ENCODE results near the gene TTYH3.

Gene TTYH3

GRCh38 chr7:2708547-2709310, 76.9 kb downstream of the TTYH3 start:
- no peak for DNase-seq (ENCODE audit: low spot score)

GRCh38 chr7:2709553-2710285, 77.9 kb downstream of the TTYH3 start:
- DNase-seq (ENCODE audit: low spot score): no peak

GRCh38 chr7:2710286-2710655, 78.5 kb downstream of the TTYH3 start:
- no peak for DNase-seq (ENCODE audit: low spot score)

GRCh38 chr7:2710901-2711551, 79.2 kb downstream of the TTYH3 start:
- no peak for DNase-seq (ENCODE audit: low spot score)

GRCh38 chr7:2711895-2712675, 80.3 kb downstream of the TTYH3 start:
- no peak for DNase-seq (ENCODE audit: low spot score)

GRCh38 chr7:2713370-2713769, 81.6 kb downstream of the TTYH3 start:
- no peak for DNase-seq (ENCODE audit: low spot score)

DNA sequence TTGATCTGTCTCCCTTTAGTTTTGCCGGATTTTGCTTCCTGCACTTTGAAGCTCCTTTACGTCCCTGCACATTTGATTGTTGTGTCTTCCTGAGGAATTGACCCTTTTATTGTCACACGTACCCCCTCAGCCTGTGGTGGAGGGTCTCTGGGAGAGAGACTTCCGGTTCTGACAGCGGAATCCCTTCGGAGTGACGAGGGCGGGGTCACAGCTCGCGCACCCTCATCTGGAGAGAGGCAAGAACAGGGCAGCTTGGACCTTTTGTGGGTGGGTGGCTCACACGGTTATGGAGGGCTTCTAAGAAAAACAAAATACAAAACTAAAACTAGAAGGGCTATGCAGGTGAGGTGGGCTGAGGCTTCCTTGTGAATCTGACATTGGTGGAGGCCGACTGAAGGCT, 82.2 kb downstream of the TTYH3 start:
- DNase-seq (ENCODE audit: low spot score): no peak
